HG02973 (cell line): Measurements from ENCODE around the gene LRPAP1.

Source experiments
- ATAC-seq: cut with Tn5 transposase; IDR thresholded peaks from one replicate; pipeline ENCODE4 v1.9.1; 2021; ENCODE audit warnings: moderate library complexity; ENCODE audit not compliant: unreplicated experiment

LRPAP1 gene

GRCh38 chr4:3475041-3475712 is 57.0 kb downstream of the LRPAP1 start:
- no peak for ATAC-seq

DNA sequence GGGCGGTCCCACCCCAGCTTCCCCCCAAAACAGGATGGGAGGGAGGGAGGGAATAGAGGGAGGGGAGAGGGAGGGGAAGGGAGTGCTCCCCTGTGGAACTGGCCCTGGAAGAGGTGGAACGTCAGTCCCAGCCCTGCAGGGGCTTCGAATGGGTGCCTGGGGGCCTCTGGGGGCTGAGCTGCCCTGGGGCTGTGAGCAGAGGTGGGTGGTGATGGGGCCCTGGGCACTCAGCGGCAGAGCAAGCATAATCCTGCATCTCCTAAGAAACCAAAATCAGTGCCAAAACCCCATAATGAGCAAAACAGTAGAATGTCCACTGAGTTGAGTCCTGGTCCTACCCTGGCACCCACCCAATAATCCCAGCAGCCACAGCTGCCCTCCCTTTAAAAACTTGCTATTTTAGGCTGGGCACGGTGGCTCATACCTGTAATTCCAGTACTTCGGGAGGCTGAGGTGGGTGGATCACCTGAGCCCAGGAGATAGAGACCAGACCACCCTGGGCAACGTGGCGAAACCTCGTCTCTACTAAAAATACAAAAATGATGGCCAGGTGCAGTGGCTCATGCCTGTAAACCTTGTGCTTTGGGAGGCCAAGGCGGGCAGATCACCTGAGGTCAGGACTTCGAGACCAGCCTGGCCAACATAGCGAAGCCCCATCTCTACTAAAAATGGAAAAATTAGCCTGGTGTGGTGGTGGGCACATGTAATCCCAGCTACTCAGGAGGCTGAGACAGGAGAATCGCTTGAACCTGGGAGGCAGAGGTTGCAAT is 58.0 kb downstream of the LRPAP1 start:
- no peak for ATAC-seq

DNA sequence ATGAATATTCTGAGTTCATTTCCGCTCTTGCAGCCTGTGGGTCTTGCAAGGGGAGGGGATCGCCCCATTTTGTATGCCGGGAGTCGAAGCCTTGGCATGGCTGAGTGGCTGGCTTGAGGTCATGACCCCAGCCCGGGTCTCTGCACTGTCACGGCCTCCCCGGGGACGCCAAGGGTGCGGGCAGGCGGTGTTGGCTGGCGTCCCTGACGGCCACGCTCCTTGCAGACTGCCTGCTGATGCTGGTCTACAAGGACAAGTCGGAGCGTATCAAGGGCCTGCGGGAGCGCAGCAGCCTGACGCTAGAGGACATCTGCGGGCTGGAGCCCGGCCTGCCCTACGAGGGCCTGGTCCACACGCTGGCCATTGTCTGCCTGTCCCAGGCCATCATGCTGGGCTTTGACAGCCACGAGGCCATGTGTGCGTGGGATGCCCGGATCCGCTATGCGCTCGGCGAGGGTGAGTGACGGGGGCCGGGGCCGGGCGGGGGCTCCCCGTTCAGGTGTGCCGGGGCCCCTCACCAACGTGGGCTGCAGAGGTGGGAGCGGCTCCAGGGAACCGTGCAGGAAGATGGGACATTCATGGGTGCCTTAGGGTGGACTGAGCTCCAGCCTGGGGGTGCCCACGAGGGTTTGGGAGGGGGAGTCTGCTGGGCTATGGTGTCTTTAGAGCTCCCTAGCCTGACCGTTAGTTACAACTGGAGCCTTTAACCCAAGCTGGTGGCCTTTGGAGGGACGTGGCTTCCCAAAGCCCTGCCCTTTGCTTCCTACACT is 58.9 kb downstream of the LRPAP1 start:
- ATAC-seq: no peak

DNA sequence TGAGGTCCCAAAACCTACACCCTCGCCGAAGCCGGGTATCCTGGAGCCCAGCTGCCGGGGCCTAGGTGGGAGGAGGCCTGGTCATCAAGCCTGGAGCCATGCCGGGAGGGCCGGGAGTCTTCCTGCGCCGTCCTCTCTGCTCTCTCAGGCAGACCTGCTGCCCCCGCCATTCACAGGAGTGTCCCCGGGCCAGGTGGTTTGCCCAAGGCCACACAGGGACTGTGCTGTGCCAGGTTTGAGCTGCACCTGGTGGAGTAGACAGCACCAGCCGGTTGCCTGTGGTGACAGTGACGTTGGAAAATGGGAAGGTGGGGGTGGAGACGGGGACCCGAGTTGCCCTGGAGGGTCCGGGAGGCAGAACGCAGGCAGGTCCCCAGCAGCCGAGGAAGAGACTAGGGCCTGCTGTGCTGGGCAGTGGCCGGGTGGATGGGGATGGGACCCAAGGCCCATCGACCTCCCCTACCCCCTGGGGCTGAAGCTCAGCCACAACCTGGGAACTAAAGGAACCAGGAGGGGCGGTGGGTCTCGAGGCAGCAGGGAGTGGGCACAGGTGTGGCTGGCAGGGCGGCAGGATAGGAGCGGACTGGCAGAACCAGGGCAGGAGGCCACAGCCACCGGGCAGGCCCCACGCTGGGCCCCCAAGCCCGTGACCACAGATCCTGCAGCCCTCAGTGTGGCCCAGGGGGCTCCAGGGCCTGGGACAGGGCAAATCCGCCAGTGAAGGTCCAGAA is 59.6 kb downstream of the LRPAP1 start:
- ATAC-seq: no peak

GRCh38 chr4:3471886-3472285 is 60.3 kb downstream of the LRPAP1 start:
- ATAC-seq: no peak

DNA sequence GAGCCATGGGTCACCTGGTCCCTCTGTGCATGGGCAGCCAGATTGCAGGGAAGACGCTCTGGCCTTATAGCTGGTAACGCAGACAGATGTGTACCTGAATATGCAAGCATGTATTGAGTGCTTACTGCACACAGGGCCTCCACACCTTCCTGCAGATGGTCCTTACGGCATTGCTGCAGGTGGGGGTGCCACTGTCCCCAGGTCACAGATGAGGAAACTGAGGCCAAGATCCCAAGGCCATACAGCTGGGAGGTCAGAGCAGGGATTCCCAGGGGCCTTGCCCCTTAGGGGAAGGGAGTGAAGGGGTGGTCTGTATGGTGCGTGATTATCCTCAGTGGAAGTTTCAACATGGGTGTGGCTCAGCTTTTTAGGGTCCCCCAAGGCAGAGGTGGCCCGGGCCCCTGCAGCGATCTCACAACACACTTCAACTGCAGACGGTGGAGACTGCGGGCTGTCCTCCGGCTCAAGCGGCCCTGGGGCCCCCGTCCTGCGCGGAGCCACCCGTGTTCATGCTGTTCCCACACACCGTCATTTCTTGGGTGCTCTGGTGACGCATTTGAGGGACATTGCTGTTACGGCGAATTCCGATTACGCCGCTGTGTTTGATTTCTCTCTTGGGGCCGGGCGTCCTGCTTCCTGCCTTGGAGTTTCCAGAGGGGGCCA is 61.0 kb downstream of the LRPAP1 start:
- no peak for ATAC-seq

- no peak for ATAC-seq
Observed at GRCh38 chr4:3470244-3471097, 61.8 kb downstream of the LRPAP1 start.

GRCh38 chr4:3469386-3470243 is 62.6 kb downstream of the LRPAP1 start:
- no peak for ATAC-seq

- no peak for ATAC-seq
Observed at GRCh38 chr4:3468804-3469203, 63.4 kb downstream of the LRPAP1 start.

DNA sequence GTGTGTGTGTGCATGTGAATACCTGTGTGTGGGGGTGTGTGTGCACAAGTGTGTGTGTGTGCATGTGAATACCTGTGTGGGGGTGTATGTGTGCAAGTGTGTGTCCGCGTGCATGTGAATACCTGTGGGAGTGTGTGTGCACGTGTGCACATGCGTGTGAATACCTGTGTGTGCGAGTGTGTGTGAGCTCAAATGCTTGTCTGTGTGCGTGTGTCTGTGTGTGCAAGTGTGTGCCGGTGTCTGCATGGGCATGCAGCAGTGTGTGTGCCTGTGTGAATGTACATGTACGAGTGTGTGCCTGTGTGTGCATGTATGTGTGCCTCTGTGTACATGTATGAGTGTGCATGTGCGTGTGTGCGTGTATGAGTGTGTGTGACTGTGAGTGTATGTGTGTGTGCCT is 64.1 kb downstream of the LRPAP1 start:
- ATAC-seq: no peak

DNA sequence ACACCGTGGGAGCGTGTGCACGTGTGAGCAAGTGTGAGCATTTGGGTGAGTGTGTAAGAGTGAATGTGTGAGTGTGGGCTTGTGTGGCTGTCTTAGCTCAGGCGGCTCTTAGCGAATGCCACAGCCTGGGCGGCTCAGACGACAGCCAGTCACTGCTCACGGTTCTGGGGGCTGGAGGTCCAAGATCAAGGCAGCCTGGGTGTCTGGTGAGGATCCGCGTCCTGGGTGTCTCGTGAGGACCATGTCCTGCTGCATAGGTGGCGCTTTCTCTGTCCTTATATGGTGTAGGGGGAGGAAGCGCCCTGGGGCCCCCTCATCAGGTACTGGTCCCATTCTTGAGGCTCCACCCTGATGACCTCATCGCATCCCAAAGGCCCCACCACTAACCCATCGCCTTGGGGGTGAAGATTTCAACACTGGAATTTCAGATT is 64.6 kb downstream of the LRPAP1 start:
- ATAC-seq: no peak

GRCh38 chr4:3466691-3467600 is 65.3 kb downstream of the LRPAP1 start:
- no peak for ATAC-seq

GRCh38 chr4:3465698-3466671 is 66.2 kb downstream of the LRPAP1 start:
- ATAC-seq: no peak

DNA sequence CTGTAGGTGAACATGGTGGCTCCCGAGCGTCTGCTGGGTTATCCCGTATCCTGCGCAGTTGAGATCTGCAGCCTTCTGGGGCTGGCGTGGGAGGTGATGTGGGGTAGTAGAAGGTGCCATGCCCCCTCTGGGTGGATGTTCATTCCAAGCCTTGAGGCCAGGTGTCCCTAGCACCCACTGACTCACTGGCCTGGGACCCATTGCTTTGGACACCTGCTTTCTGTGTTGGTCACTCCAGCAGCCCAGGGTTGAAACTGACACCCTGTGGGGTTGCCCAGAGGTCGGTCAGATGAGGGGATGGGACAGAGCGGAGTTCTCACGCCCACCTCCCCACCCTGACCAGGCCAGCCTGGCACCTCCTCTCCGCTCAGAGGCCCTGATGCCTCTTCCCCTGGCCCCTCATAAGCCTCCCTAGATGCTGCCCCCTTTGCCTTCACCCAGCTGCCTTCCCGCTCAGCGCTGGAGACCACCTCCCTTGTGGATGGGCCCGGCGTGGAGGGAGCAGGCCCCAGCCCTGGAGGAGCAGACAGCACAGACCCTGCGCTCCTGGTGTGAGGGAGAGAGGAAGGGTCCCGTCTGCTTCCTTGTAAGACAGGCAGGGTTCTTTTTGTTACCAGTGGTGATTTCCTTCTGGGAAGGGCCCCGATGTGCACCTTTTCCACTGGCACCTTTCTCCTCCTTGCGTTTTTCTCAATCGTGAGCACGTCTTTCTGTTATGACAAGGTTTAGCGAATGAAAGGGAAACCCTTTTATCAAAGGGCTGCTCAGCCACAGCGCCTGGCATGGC is 67.1 kb downstream of the LRPAP1 start:
- ATAC-seq: no peak

DNA sequence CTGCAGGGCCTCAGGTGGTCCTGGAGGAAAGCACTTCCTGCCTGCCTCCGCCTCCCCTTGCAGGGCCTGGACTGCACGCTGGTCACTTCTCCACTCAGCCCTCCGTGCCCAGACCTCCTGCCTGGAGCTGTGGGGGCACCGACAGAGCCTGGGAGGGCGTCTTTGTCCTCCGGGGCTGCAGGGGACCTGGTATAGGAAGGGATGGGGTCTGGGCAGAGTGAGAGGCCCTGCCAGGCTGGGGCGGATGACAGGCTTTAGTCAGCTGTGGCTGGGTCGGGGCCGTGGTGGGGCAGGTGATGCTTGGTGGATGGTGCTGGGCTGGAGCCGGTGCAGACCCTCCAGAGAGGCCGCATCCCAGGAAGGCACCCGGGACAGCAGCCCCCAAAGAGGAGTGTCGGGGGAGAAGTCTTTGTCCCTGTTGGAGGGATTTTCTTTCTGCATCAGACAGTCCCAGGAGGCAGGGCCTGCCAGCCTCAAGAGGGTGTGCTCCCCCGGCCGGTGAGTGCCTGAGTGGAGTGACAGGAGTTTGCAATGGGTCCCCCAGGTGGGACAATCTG is 67.8 kb downstream of the LRPAP1 start:
- ATAC-seq: no peak
